Measurements from ENCODE around the gene LACC1.

LACC1 gene

GRCh38 chr13:43883631-43884030 is 3.9 kb downstream of the LACC1 start:
- Histone ChIP-seq H3K27ac (ENCODE audit: low read depth, low read length) (no peak overlapping the region), H3K27me3 (ENCODE audit: control insufficient read depth, insufficient read depth, low read length) (peaks cover 16% of the 10 kb centered on the region), H3K36me3 (ENCODE audit: control insufficient read depth, insufficient read depth, low read length) (no peaks in the 10 kb centered on the region), H3K4me1 (ENCODE audit: control insufficient read depth, insufficient read depth, low read length) (peaks cover 2% of the 10 kb centered on the region), H3K9me3 (ENCODE audit: control insufficient read depth, insufficient read depth, low read depth, low read length) (no peaks in the 10 kb centered on the region), H3K9ac (ENCODE audit: low read length) (no peak overlapping the region), H3K4me3 (ENCODE audit: low read depth, low read length) (no peak overlapping the region)

GRCh38 chr13:43884222-43884621 is 4.5 kb downstream of the LACC1 start:
- Histone ChIP-seq H3K4me3 (ENCODE audit: low read depth, low read length) (no peak overlapping the region), H3K27ac (ENCODE audit: low read depth, low read length) (no peak overlapping the region), H3K9me3 (ENCODE audit: control insufficient read depth, insufficient read depth, low read depth, low read length) (no peaks in the 10 kb centered on the region), H3K9ac (ENCODE audit: low read length) (no peak overlapping the region), H3K36me3 (ENCODE audit: control insufficient read depth, insufficient read depth, low read length) (no peaks in the 10 kb centered on the region), H3K4me1 (ENCODE audit: control insufficient read depth, insufficient read depth, low read length) (no peaks in the 10 kb centered on the region; the same call in 1 of the 2 replicates), H3K27me3 (ENCODE audit: control insufficient read depth, insufficient read depth, low read length) (peaks cover 16% of the 10 kb centered on the region)

DNA sequence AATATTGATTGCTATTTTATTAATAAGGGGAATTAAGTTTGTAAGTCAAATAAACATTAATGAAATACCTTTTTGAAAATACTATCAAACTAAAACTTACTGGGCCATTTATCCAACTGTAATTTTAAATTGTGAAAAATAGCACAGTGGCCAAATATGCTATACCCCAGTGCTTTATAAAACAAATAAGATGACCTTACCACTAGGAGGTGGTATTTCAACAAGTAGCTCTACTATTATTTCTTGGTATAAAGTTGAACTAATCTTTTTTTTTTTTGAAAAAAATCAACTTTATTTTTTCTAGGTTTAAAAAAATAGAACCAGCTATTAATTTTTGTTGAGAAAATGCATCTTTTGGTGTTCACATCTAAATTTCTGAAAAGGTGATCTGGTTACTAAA is 14.7 kb downstream of the LACC1 start:
- Histone ChIP-seq H3K9ac (ENCODE audit: low read length) (no peak overlapping the region), H3K36me3 (ENCODE audit: control insufficient read depth, insufficient read depth, low read length) (no peaks in the 10 kb centered on the region), H3K27me3 (ENCODE audit: control insufficient read depth, insufficient read depth, low read length) (no peaks in the 10 kb centered on the region), H3K27ac (ENCODE audit: low read depth, low read length) (no peak overlapping the region), H3K4me3 (ENCODE audit: low read depth, low read length) (no peak overlapping the region), H3K9me3 (ENCODE audit: control insufficient read depth, insufficient read depth, low read depth, low read length) (no peaks in the 10 kb centered on the region), H3K4me1 (ENCODE audit: control insufficient read depth, insufficient read depth, low read length) (no peaks in the 10 kb centered on the region)

DNA sequence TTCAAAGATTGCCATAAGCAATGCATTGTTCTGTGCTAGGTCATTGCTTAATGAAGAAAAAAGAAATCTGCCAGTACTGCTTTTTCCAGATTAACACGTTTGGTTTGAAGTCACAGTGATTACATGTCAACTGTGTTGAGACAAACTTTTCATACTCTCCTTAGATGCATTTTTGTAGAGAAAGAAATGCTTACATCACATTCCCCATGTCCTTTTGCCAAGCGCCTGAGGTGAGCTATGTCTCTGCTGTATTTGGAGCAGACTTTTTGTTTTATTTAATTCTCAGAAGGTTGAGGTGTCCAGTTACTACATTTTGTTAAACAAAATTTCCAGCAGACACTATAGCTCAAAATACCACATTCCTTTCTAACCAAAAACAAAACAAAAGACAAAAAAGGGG is 16.2 kb downstream of the LACC1 start:
- no peak overlapping the region for H3K4me3 ChIP-seq (ENCODE audit: low read depth, low read length)
- no peak overlapping the region for H3K9ac ChIP-seq (ENCODE audit: low read length)
- no peaks in the 10 kb centered on the region for H3K9me3 ChIP-seq (ENCODE audit: control insufficient read depth, insufficient read depth, low read depth, low read length)
- no peaks in the 10 kb centered on the region for H3K27me3 ChIP-seq (ENCODE audit: control insufficient read depth, insufficient read depth, low read length)
- no peaks in the 10 kb centered on the region for H3K36me3 ChIP-seq (ENCODE audit: control insufficient read depth, insufficient read depth, low read length)
- no peak overlapping the region for H3K27ac ChIP-seq (ENCODE audit: low read depth, low read length)
- no peaks in the 10 kb centered on the region for H3K4me1 ChIP-seq (ENCODE audit: control insufficient read depth, insufficient read depth, low read length)

- Histone ChIP-seq H3K4me3 (ENCODE audit: low read depth, low read length) (no peak overlapping the region), H3K27me3 (ENCODE audit: control insufficient read depth, insufficient read depth, low read length) (no peaks in the 10 kb centered on the region), H3K4me1 (ENCODE audit: control insufficient read depth, insufficient read depth, low read length) (no peaks in the 10 kb centered on the region), H3K36me3 (ENCODE audit: control insufficient read depth, insufficient read depth, low read length) (no peaks in the 10 kb centered on the region), H3K9me3 (ENCODE audit: control insufficient read depth, insufficient read depth, low read depth, low read length) (no peaks in the 10 kb centered on the region), H3K9ac (ENCODE audit: low read length) (no peak overlapping the region), H3K27ac (ENCODE audit: low read depth, low read length) (no peak overlapping the region)
Measured at GRCh38 chr13:43905435-43906031, 25.8 kb downstream of the LACC1 start.

DNA sequence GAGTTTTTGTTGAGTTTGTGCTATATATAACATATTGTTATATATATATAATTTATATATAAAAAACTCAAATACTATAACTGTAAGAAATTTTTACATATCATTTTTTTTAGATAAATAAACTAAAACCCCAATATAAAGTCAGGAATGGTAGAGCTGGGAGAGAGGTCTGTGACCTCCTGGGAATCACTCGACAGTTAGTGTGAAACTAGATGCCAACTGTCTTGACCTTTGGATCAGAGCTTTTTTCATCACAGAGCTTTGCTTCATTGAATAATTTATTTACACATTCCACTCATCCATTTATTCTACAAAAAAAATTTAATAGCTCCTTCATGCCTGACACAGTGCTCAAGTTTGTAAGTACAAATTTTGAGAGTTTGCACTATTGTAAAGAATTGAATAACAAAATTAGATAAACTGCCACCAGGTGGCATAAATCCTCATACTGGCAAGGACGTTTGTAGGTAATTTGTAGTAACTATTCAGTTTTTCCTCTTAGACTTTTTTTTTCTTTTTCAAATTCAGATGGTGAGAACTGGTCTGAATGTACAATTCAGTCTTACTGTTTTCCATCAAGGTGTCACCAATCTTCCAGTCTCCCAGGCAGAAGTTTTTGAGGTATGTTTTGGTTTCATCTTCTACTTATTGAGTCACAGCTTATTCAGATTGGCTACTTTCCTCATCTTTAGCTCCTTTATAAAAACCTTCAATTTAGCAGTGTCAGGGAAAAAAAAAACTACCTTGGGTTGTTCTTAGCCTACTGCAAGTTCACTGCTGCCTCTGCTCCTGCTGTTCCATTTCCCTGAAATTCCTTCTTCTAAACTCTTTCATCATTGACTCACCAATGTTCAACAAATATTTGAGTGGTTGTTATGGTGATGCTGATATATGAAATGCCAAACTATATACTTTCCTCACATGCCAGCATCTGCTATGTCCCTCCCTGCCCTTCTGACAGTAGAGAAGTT is 28.7 kb downstream of the LACC1 start:
- no peak overlapping the region for H3K4me3 ChIP-seq (ENCODE audit: low read depth, low read length)
- no peaks in the 10 kb centered on the region for H3K36me3 ChIP-seq (ENCODE audit: control insufficient read depth, insufficient read depth, low read length)
- H3K9ac ChIP-seq (ENCODE audit: low read length) = no peak overlapping the region
- H3K27ac ChIP-seq (ENCODE audit: low read depth, low read length) = no peak overlapping the region
- no peaks in the 10 kb centered on the region for H3K27me3 ChIP-seq (ENCODE audit: control insufficient read depth, insufficient read depth, low read length)
- H3K4me1 ChIP-seq (ENCODE audit: control insufficient read depth, insufficient read depth, low read length) = no peaks in the 10 kb centered on the region
- no peaks in the 10 kb centered on the region for H3K9me3 ChIP-seq (ENCODE audit: control insufficient read depth, insufficient read depth, low read depth, low read length)

- no peaks in the 10 kb centered on the region for H3K27me3 ChIP-seq (ENCODE audit: control insufficient read depth, insufficient read depth, low read length)
- no peak overlapping the region for H3K9ac ChIP-seq (ENCODE audit: low read length)
- H3K27ac ChIP-seq (ENCODE audit: low read depth, low read length) = no peak overlapping the region
- H3K9me3 ChIP-seq (ENCODE audit: control insufficient read depth, insufficient read depth, low read depth, low read length) = no peaks in the 10 kb centered on the region
- no peaks in the 10 kb centered on the region for H3K4me1 ChIP-seq (ENCODE audit: control insufficient read depth, insufficient read depth, low read length)
- H3K4me3 ChIP-seq (ENCODE audit: low read depth, low read length) = no peak overlapping the region
- no peaks in the 10 kb centered on the region for H3K36me3 ChIP-seq (ENCODE audit: control insufficient read depth, insufficient read depth, low read length)
Measured at GRCh38 chr13:43910856-43911255, 31.2 kb downstream of the LACC1 start.

- Histone ChIP-seq H3K4me3 (ENCODE audit: low read depth, low read length) (no peak overlapping the region), H3K27ac (ENCODE audit: low read depth, low read length) (no peak overlapping the region), H3K9ac (ENCODE audit: low read length) (no peak overlapping the region), H3K27me3 (ENCODE audit: control insufficient read depth, insufficient read depth, low read length) (no peaks in the 10 kb centered on the region), H3K36me3 (ENCODE audit: control insufficient read depth, insufficient read depth, low read length) (no peaks in the 10 kb centered on the region), H3K4me1 (ENCODE audit: control insufficient read depth, insufficient read depth, low read length) (no peaks in the 10 kb centered on the region), H3K9me3 (ENCODE audit: control insufficient read depth, insufficient read depth, low read depth, low read length) (no peaks in the 10 kb centered on the region)
Measured at GRCh38 chr13:43911278-43911677, 31.6 kb downstream of the LACC1 start.

GRCh38 chr13:43911871-43912270 is 32.2 kb downstream of the LACC1 start:
- H3K4me3 ChIP-seq (ENCODE audit: low read depth, low read length) = no peak overlapping the region

GRCh38 chr13:43915451-43915850 is 35.7 kb downstream of the LACC1 start:
- no peaks in the 10 kb centered on the region for H3K27me3 ChIP-seq (ENCODE audit: control insufficient read depth, insufficient read depth, low read length)
- no peaks in the 10 kb centered on the region for H3K4me1 ChIP-seq (ENCODE audit: control insufficient read depth, insufficient read depth, low read length)
- no peaks in the 10 kb centered on the region for H3K36me3 ChIP-seq (ENCODE audit: control insufficient read depth, insufficient read depth, low read length)
- no peak overlapping the region for H3K27ac ChIP-seq (ENCODE audit: low read depth, low read length)
- H3K4me3 ChIP-seq (ENCODE audit: low read depth, low read length) = no peak overlapping the region
- H3K9ac ChIP-seq (ENCODE audit: low read length) = no peak overlapping the region
- H3K9me3 ChIP-seq (ENCODE audit: control insufficient read depth, insufficient read depth, low read depth, low read length) = no peaks in the 10 kb centered on the region

More at GRCh38 chr13:43911871-43912270, 32.2 kb downstream of the LACC1 start:
- Histone ChIP-seq H3K27ac (ENCODE audit: low read depth, low read length) (no peak overlapping the region), H3K4me1 (ENCODE audit: control insufficient read depth, insufficient read depth, low read length) (no peaks in the 10 kb centered on the region), H3K27me3 (ENCODE audit: control insufficient read depth, insufficient read depth, low read length) (no peaks in the 10 kb centered on the region), H3K9me3 (ENCODE audit: control insufficient read depth, insufficient read depth, low read depth, low read length) (no peaks in the 10 kb centered on the region), H3K36me3 (ENCODE audit: control insufficient read depth, insufficient read depth, low read length) (no peaks in the 10 kb centered on the region), H3K9ac (ENCODE audit: low read length) (no peak overlapping the region)

- Histone ChIP-seq H3K4me3 (ENCODE audit: low read depth, low read length) (no peak overlapping the region), H3K4me1 (ENCODE audit: control insufficient read depth, insufficient read depth, low read length) (no peaks in the 10 kb centered on the region), H3K9ac (ENCODE audit: low read length) (no peak overlapping the region), H3K27ac (ENCODE audit: low read depth, low read length) (no peak overlapping the region), H3K27me3 (ENCODE audit: control insufficient read depth, insufficient read depth, low read length) (no peaks in the 10 kb centered on the region), H3K9me3 (ENCODE audit: control insufficient read depth, insufficient read depth, low read depth, low read length) (no peaks in the 10 kb centered on the region), H3K36me3 (ENCODE audit: control insufficient read depth, insufficient read depth, low read length) (no peaks in the 10 kb centered on the region)
Measured at GRCh38 chr13:43916828-43917227, 37.1 kb downstream of the LACC1 start.

Measured in HUES6 (cell line).